Activated CD4-positive, alpha-beta T cell treated with anti-CD3 and anti-CD28 coated beads for 48 hours (primary cell): Measurements from ENCODE around the gene SMAD6.
A peak's percentile ranks its signal among the peaks of the same experiment; 100 is the strongest.

ENCODE experiments used
- DNase-seq: peaks from one replicate; pipeline ENCODE4 v3.0.0-alpha.2; 2020

SMAD6 gene

DNA sequence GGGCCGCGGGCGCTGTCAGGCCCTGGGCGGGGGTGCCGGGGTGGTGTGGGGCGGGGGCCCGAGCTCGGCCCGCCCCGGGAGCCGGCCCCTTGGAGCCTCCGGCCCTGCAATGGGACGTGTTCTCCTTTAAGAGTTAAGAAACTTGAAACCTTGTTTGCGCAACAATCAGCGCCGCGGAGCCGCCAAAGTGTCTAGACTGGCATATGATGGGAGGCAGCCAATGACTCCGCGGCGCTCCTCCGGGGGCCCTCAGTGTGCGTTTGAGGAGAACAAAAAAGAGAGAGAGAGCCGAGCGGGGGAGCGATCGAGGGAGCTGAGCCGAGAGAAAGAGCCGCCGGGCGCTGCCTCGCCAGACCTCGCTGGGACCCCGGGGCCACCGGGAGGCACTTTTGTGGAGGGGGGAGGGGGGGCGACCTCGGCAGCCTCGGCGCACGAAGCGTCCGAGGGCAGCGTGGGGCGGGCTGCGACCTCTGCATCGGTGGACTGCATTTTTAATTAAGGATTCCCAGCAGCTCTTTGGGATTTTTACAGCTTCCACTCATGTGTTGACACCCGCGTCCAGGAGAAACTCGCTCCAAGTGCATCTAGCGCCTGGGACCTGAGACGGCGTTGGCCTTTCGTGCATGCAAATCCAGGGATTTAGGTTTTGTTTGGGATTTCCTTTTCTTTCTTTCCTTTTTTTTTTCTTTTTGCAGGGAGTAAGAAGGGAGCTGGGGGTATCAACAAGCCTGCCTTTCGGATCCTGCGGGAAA is at the start of gene SMAD6:
SMAD6 (plus strand) TSS at position 202 of the 752 bp plus-strand sequence. CDS start 1,023 bp downstream, outside the sequence.
- DNase-seq: peak; percentile 87

GRCh38 chr15:66652806-66653205 is 49.2 kb upstream of the SMAD6 start:
- no peak for DNase-seq

GRCh38 chr15:66653398-66653797 is 48.6 kb upstream of the SMAD6 start:
- no peak for DNase-seq

- no peak for DNase-seq
Measured at GRCh38 chr15:66653852-66654251, 48.2 kb upstream of the SMAD6 start.

DNA sequence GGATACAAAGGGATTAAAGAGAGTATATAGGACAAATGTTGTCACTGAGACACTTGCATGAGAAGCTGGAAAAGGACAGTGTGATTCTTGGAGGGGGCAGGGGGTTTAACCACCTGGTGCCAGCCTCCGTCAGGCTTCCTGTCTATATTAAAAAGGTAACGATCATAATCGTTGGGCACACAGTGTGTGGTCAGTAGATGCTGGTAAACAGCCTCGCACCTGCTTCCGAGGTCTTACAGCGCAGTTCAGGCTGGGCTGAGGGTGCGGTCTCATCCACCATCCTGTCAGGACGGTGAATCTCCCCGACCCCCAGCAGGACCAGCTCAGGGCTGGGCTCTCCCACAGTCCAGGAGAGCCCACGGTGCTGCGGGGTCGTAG is 47.7 kb upstream of the SMAD6 start:
- DNase-seq: no peak

GRCh38 chr15:66654739-66655375 is 47.2 kb upstream of the SMAD6 start:
- peak; percentile 33 for DNase-seq

DNA sequence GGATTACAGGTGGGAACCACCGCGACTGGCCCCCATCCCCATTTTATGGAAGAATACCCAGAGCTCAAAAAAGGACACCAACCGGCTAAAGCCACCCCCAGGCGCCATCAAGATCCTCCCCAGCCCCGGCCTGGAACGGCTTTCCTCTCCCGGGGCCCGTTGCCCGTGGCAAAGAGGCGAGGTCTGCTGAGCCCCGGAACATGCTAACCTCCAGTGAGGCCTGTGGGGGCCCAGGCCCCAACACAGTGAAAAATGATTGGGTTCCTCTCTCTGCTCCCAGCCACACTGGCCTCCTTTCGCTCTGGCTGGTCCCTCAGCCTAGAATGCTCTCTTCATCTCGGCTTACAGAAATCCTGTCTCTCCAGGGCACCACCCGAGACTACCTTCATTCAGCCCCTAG is 46.5 kb upstream of the SMAD6 start:
- DNase-seq: no peak

DNA sequence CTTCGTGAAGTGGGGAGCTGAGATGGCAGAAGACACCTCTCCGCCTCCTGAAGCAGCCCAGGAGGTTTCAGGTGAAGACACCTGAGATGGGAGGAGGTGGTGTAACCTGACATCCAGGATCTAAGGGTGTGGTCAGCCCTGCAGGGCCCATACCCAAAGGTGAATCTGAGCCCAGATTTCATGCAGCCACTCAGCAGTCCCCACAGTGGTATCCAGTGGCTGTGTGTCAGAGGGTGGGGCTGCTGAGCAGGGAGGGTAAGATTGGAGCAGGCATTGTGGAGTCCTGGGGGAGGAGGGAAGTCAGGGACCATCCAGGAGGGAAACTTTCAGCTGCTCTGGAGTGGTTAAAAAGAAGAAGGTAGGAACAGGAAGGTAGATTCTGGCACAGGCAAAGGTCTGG is 46.0 kb upstream of the SMAD6 start:
- no peak for DNase-seq

GRCh38 chr15:66657185-66658020 is 44.6 kb upstream of the SMAD6 start:
- no peak for DNase-seq

DNA sequence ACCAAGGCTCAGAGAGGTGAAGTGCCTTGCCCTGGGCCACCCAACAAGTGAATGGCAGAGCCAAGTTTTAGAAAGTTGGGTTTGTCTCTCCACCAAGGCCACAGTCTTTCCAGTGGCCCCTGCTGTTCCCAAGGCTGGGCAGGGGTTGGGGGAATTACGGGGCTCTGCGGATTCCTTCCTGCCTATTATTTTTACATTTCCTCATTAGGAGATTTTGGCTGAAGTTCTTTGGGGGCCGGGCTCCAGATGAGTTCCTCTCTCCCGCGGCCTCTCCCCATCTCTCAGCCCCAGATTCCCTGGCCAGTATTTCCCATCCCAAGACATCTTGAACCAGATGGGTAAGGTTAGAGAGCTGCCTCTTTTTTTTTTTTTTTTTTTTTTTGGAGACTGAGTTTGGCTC is 44.0 kb upstream of the SMAD6 start:
- no peak for DNase-seq

DNA sequence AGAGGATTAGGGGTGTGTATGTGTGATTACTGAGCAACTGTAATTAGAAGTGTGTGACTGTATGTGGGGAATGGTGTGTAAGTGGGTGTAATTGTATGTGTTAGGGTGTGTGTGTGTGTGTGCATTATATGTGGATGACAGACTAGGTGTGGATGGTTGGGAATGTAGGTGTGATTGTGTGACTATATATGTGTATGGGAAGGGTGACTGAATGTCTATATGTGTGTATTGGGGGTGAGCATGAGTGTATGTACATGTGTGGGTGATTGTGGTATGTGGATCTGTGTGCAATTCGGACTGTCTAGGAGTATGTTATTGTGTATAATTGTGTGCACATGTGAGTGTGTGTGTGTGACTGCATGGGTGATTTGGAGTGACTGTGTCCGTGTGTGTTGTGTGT is 43.2 kb upstream of the SMAD6 start:
- DNase-seq: no peak

DNA sequence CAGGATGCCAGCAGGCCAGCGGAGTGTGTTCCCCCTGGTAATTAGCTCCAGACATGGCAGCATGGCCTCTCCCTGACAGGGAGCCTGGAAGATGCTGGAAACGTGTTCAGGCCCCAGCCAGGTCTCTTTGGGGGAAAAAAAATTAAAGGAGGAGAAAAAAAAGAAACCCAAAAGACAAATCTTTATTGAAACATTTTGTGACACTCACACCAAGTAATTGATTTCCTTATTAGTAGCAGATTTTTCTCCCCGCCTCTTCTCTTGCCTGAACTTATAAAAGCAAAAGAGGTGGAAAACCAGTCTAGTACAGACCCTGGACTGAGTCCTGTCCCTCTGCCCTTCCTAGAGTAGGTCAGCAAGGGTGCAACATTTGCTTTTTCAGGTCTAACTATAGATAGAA is 42.7 kb upstream of the SMAD6 start:
- no peak for DNase-seq

DNA sequence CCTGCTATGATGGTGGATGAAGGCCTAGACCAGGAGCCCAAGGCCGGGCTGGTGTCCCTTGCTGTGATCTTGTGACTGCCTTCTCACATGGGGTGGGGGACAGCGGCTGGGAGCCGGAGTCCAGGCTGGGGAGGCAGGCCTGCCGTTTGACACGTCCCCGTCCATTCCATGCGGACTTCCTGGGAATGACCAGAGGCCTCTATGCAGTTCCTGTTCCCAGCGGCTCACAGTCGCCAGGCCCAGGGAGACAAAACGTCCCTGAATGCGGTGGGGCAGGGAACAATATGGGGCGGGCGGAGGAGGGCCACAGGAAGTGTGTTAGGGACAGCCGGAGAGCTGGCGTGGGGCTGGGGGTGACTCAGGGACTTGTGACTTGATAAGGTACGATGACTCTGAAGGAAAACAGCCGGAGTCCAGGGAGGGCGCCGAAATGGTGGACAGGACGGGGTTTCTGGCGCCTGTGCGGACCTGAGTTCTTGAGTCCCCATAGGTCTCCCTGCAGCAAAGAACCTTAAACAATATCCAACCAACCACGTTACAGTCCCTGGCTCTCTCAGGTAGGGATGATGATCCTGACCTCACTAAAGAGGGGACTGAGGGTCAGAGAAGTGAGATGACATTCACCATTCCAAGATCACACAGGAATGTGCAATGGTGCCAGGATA is 40.5 kb upstream of the SMAD6 start:
- no peak for DNase-seq

GRCh38 chr15:66662522-66662921 is 39.5 kb upstream of the SMAD6 start:
- no peak for DNase-seq

GRCh38 chr15:66663664-66664063 is 38.4 kb upstream of the SMAD6 start:
- DNase-seq: no peak

DNA sequence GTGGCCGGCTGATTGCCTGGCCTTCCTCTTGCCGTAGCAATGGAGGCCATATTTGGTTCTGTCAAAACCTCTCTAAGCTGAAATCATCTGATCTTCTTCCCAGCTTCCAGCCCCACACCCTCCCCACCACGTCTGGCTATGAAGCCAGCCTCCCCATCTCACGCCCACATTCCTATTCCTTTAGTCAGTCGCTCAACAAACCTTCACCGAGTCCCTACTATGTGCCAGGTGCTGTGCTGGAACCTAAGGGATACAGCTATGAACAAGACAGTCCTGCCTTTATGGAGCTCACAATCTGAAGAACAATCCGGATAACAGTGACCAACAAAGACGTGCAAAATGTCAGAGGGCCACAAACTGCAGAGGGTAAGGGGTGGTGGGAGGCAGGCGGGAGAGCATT is 31.9 kb upstream of the SMAD6 start:
- DNase-seq: no peak

DNA sequence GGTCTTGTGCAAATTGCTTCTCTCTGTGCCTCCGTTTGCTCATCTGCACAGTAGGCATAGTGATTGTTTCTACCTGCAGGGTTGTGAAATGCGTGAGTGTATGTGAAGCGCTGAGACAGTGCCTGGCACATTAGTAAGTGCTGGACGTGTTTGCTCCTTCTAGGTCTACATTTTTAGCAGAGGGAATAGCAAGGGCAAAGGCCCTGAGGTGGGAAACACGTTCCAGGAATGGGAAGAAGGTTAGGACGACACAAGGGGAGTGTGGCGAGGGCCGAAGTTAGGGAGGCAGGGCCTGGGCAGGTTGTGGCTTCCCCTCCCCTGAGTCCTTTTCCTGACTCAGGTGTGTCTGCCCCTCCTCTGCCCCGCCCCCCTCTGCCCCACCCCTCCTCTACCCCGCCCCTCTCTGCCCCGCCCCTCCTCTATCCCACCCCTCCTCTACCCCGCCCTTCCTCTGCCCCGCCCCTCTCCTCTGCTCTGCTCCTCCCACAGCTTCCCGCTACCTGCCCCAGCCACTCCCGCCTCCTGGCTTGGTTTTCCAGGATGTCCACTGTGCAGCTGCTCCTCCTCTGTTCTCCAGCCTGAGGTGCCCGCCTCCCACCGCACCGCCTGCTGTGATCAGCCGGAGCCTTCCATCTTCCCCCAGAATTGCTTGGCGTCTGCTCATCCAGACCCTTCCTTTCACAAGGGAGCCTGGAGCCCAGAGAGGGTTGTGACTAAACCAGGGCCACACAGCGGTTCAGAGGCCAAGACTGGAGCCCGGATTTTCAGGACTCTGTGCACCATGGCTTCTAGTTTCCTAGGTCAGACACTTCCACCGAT is 31.1 kb upstream of the SMAD6 start:
- DNase-seq: no peak

GRCh38 chr15:66672867-66673266 is 29.2 kb upstream of the SMAD6 start:
- DNase-seq: no peak

DNA sequence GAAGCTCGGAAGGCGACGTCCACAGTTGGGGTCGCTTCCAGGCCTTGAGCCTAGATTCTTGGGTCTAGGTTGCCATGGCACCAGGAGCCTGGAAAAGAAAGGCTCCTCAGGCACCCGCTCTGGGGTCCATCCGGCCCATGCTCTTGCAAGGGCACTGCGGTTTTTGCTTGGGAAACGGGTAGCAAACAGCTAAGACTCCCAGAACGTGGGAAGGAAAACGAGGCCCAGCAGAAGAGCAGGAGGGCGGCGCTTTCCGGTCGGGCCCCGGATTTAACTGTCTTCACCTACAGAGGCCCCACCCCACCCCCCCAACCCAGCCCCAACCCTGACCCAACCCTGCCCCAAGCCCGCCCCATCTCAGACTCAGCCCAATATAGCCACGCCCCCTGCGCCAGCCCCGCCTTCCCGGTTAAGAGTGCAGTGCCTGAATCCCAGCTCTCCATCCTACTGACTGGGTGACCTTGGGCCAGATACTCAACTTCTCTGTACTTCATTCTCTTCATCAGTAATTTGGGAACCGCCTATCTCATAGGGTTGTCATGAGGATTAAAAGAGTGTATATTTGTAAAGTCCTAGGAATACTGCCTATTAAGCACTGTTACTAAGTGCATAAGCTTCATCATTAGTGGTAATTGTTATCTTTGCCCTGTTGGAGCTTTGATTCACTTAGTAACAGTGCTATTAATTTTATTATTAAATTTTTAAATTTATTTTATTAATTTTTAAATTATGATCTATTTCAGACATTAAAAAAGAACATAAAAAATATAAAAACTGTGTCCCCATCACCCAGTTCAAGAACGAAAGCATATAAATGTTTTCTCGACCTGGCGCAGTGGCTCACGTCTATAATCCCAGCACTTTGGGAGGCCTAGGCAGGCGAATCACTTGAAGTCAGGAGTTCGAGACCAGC is 28.4 kb upstream of the SMAD6 start:
- peak; percentile 78 for DNase-seq

- DNase-seq: no peak
Measured at GRCh38 chr15:66674756-66675155, 27.3 kb upstream of the SMAD6 start.

GRCh38 chr15:66675446-66675845 is 26.6 kb upstream of the SMAD6 start:
- DNase-seq: no peak
